Stomach (tissue), 4 donors: ENCODE measurements around the gene FOSL2.

ENCODE experiments used
- CTCF ChIP-seq, 7 experiments: fragments of 450-650 bp in 4 of 7; fragments of 200-600 bp in 3 of 7; sonication (generic) in 3 of 7; IDR thresholded peaks; one replicate each; pipeline ENCODE4 v1.5.1; 2016 to 2019; ENCODE audit warnings: antibody characterized with exemption in 7 of 7, control low read depth in 2 of 7, mild to moderate bottlenecking in 1 of 7
- POLR2A ChIP-seq, 4 donors: fragments of 450-650 bp; IDR thresholded peaks; one replicate each; pipeline ENCODE4 v1.6.1; 2016; ENCODE audit warnings: antibody characterized with exemption in 4 of 4, control low read depth in 2 of 4, mild to moderate bottlenecking in 1 of 4, moderate library complexity in 1 of 4
- POLR2AphosphoS5 ChIP-seq, 3 donors: sonication (generic); formaldehyde crosslinking; IDR thresholded peaks; one replicate each; pipeline ENCODE4 v1.6.1; 2016; ENCODE audit warnings: antibody characterized with exemption in 3 of 3

GRCh38 chr2:28392297-28393113, at the start of gene FOSL2:
- peak in 2 of 4 donors; percentile 99 for TF ChIP-seq POLR2A (IDR thresholded peaks at IDR 0.05)
- TF ChIP-seq CTCF (IDR thresholded peaks at IDR 0.05), result no peak
- TF ChIP-seq POLR2AphosphoS5 (IDR thresholded peaks at IDR 0.05), result peak; percentile 100
